PC-3 (cell line): ENCODE results near the gene LMOD3. TPM values are rescaled to one million over a fixed set of nuclear protein-coding genes. Genes with fewer than 3 reads are reported as not detected.

ENCODE experiments used
- ATAC-seq: fragments of 200-7000 bp; cut with Tn5 transposase; 2 replicates; pipeline ENCODE4 v1.9.1; 2020; ENCODE audit warnings: mild to moderate bottlenecking, moderate library complexity
- BruUV-seq: library from RNA; stranded (reverse); fragments of 400-500 nt; replicated peaks from 2 replicates; lab custom pipeline; 2021; lab: Mats Ljungman, UMichigan
- CTCF ChIA-PET: fragments of 300-600 bp; sonication (Branson Sonifier 250); formaldehyde crosslinking; loops from one replicate; lab custom pipeline; 2022; ENCODE audit warnings: antibody characterized with exemption; lab: Charles Lee
- POLR2A ChIA-PET: fragments of 300-600 bp; sonication (Branson Sonifier 250); formaldehyde crosslinking; loops from one replicate; lab custom pipeline; 2022; ENCODE audit warnings: antibody characterized with exemption; ENCODE audit not compliant: unreplicated experiment; lab: Charles Lee
- DNase-seq: peaks from one replicate; pipeline ENCODE4 v3.0.0-alpha.2; 2015
- H2AFZ ChIP-seq: fragments of 300-600 bp; sonication (generic); 2 replicates; pipeline ENCODE4 v1.6.0; 2016; ENCODE audit warnings: antibody characterized with exemption, low read length
- H3F3A ChIP-seq: fragments of 300-600 bp; sonication (generic); one replicate; pipeline ENCODE4 v1.6.0; 2017; ENCODE audit warnings: antibody characterized with exemption, low read length, control low read depth, mild to moderate bottlenecking; ENCODE audit not compliant: unreplicated experiment
- H3K27ac ChIP-seq: fragments of 300-600 bp; sonication (generic); 2 replicates; pipeline ENCODE4 v1.5.1; 2016; ENCODE audit warnings: mild to moderate bottlenecking, low read length
- H3K27me3 ChIP-seq: fragments of 300-600 bp; sonication (generic); 2 replicates; pipeline ENCODE4 v1.6.1; 2016; ENCODE audit warnings: low read length, mixed read lengths
- H3K36me3 ChIP-seq: fragments of 300-600 bp; sonication (generic); 2 replicates; pipeline ENCODE4 v1.6.1; 2016; ENCODE audit warnings: low read depth, mixed run types, low read length, mixed read lengths
- H3K4me1 ChIP-seq: fragments of 300-600 bp; sonication (generic); 2 replicates; pipeline ENCODE4 v1.5.1; 2016; ENCODE audit warnings: low read length; ENCODE audit not compliant: insufficient read depth
- H3K4me2 ChIP-seq: fragments of 300-600 bp; sonication (generic); 2 replicates; pipeline ENCODE4 v1.6.0; 2016; ENCODE audit warnings: low read length
- H3K4me3 ChIP-seq: fragments of 300-600 bp; sonication (generic); 2 replicates; pipeline ENCODE4 v1.5.1; 2016; ENCODE audit warnings: mild to moderate bottlenecking, low read length, mixed read lengths
- H3K79me2 ChIP-seq: fragments of 300-600 bp; sonication (generic); 2 replicates; pipeline ENCODE4 v1.6.1; 2017; ENCODE audit warnings: low read length, mixed read lengths
- H3K9ac ChIP-seq: fragments of 300-600 bp; sonication (generic); 2 replicates; pipeline ENCODE4 v1.6.0; 2016; ENCODE audit warnings: mild to moderate bottlenecking, low read length
- H3K9me2 ChIP-seq: fragments of 300-600 bp; sonication (generic); replicated peaks from 2 replicates; pipeline ENCODE4 v1.6.1; 2016; ENCODE audit warnings: mixed run types, low read length, mixed read lengths
- H3K9me3 ChIP-seq: fragments of 300-600 bp; sonication (generic); 2 replicates; pipeline ENCODE4 v1.6.1; 2016; ENCODE audit warnings: low read length, mixed read lengths
- H4K20me1 ChIP-seq: fragments of 300-600 bp; sonication (generic); 2 replicates; pipeline ENCODE4 v1.6.1; 2016; ENCODE audit warnings: low read length, mixed read lengths
- EZH2 ChIP-seq: fragments of 300-600 bp; sonication (generic); IDR thresholded peaks from one replicate; pipeline ENCODE4 v1.6.1; 2017; ENCODE audit warnings: antibody characterized with exemption, mild to moderate bottlenecking, low read length; ENCODE audit not compliant: unreplicated experiment
- EZH2phosphoT487 ChIP-seq: fragments of 300-600 bp; sonication (generic); IDR thresholded peaks from 2 replicates; pipeline ENCODE4 v1.6.1; 2018; ENCODE audit warnings: mild to moderate bottlenecking, antibody characterized with exemption, low read length, borderline replicate concordance
- intact Hi-C: fragments of 100-400 bp; cut with micrococcal nuclease; formaldehyde crosslinking; loops from 2 replicates; pipeline ENCODE4 v1.9.0; 2023
- total RNA-seq: library from RNA; depleted of rRNA; stranded (reverse); fragments of >200 nt; gene quantifications from 2 replicates; pipeline ENCODE4 v1.2.3, GENCODE V29; 2014
- TF ChIP-seq, protein P1 (sequence below): fragments of 300-600 bp; sonication (generic); conservative IDR thresholded peaks from 2 replicates; pipeline ENCODE4 v1.5.1; 2017; ENCODE audit warnings: antibody characterized with exemption, low read depth, mild to moderate bottlenecking, low read length

The LMOD3 gene
- total RNA-seq, 1 experiment from 2014 or later: not detected

DNA sequence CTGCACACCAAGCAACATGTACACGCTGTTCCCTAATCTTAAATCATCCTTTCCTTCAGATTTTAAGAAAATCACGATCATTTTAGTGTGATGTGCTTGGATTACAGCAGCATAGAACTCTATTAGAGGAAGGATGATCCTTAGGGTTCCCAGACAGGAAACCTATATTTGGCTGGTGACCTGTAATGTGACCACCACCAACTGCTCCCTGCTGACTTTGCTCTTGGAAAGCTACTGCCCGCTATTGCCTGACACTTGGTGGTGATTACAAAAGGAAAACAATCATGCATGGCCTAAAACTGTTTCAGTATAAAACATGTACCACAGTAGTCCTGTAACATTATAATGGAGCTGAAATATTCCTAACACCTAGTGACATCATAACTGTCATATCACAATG lies 27.2 kb upstream of the LMOD3 start:
- H3F3A ChIP-seq: no peaks in the 10 kb centered on the region
- H3K79me2 ChIP-seq: no peaks in the 10 kb centered on the region
- no peak overlapping the region for H3K4me2 ChIP-seq
- H2AFZ ChIP-seq: no peak overlapping the region
- CTCF ChIA-PET: no interaction called here
- ATAC-seq (no peak), DNase-seq (no peak)
- no peaks in the 10 kb centered on the region for H3K9me3 ChIP-seq
- H3K27me3 ChIP-seq: no peaks in the 10 kb centered on the region
- no peak overlapping the region for H3K27ac ChIP-seq
- H3K4me1 ChIP-seq: no peaks in the 10 kb centered on the region
- H3K4me3 ChIP-seq: no peak overlapping the region
- H4K20me1 ChIP-seq: no peaks in the 10 kb centered on the region
- H3K9ac ChIP-seq: no peak overlapping the region
- intact Hi-C loops: no loop called here
- no peaks in the 10 kb centered on the region for H3K9me2 ChIP-seq
- POLR2A ChIA-PET: no interaction called here
- no peaks in the 10 kb centered on the region for H3K36me3 ChIP-seq
- no TSS peak for BruUV-seq
- TF ChIP-seq, protein P1, sequence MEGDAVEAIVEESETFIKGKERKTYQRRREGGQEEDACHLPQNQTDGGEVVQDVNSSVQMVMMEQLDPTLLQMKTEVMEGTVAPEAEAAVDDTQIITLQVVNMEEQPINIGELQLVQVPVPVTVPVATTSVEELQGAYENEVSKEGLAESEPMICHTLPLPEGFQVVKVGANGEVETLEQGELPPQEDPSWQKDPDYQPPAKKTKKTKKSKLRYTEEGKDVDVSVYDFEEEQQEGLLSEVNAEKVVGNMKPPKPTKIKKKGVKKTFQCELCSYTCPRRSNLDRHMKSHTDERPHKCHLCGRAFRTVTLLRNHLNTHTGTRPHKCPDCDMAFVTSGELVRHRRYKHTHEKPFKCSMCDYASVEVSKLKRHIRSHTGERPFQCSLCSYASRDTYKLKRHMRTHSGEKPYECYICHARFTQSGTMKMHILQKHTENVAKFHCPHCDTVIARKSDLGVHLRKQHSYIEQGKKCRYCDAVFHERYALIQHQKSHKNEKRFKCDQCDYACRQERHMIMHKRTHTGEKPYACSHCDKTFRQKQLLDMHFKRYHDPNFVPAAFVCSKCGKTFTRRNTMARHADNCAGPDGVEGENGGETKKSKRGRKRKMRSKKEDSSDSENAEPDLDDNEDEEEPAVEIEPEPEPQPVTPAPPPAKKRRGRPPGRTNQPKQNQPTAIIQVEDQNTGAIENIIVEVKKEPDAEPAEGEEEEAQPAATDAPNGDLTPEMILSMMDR: no peak
- no peak for TF ChIP-seq EZH2
- no peak for TF ChIP-seq EZH2phosphoT487

DNA sequence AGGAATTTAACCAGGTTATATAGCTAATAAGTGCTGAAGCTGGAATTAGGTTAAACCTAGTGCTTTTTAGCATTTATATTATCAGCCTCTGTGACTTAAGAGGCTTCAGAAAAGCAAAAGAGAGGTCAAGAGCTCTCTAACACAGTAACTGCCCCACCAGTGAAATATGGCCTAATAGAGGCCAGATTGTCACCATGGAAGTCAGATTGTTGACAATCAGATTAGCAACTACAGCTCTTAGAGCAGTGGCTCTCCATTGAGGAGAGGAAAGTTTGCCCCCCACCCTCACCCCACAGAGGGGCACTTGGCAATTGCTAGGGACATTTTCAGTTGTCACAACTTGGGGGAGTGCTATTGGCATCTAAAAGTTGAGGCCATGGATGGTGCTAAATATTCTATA lies 23.3 kb upstream of the LMOD3 start:
- Histone ChIP-seq H4K20me1 (no peaks in the 10 kb centered on the region), H2AFZ (no peak overlapping the region), H3K4me3 (no peak overlapping the region), H3K36me3 (no peaks in the 10 kb centered on the region), H3K4me2 (no peak overlapping the region), H3F3A (no peaks in the 10 kb centered on the region), H3K9me3 (no peaks in the 10 kb centered on the region), H3K27ac (no peak overlapping the region), H3K4me1 (no peaks in the 10 kb centered on the region), H3K9me2 (no peaks in the 10 kb centered on the region), H3K79me2 (no peaks in the 10 kb centered on the region), H3K9ac (no peak overlapping the region), H3K27me3 (no peaks in the 10 kb centered on the region)
- POLR2A ChIA-PET: no interaction called here
- DNase-seq (no peak), ATAC-seq (no peak)
- TF ChIP-seq EZH2phosphoT487 (no peak), EZH2 (no peak)
- TF ChIP-seq, protein P1: no peak
- BruUV-seq: no TSS peak
- intact Hi-C loops: no loop called here
- CTCF ChIA-PET: no interaction called here

DNA sequence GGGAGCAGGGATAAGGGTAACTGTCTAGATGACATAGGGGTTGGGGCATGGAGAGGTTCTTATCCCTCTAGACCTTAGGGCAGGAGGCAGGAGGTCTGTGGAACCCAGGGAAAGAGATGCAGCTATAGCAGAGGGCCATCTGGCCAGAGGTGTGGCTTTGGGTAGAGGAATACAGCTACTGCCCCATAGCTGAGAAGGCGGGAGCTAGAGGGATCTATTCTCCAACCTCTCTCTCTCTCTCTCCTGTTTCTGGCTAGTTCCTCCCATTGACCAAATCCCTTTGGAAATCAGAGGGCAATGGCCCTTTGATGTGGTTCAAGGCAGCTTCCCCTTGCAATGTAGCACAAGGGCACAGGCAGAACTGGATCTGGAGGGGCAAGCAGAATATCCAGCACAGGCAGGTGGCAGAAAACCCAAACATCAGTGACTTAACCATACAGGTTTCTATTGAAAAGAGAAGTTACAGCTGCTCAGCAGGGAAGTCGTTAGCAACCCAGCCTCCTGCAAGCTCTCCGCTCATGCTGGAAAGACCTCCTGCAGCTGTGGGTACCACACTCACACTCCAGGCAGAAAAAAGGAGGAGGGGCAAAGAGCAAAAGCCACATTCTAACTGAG lies 22.3 kb upstream of the LMOD3 start:
- Histone ChIP-seq H3K4me2 (no peak overlapping the region), H3K27ac (no peak overlapping the region), H3K4me3 (no peak overlapping the region), H3K4me1 (no peaks in the 10 kb centered on the region), H3K27me3 (no peaks in the 10 kb centered on the region), H3K9ac (no peak overlapping the region), H2AFZ (no peak overlapping the region), H3F3A (no peaks in the 10 kb centered on the region), H3K9me2 (no peaks in the 10 kb centered on the region), H3K36me3 (no peaks in the 10 kb centered on the region), H4K20me1 (no peaks in the 10 kb centered on the region), H3K79me2 (no peaks in the 10 kb centered on the region), H3K9me3 (no peaks in the 10 kb centered on the region)
- intact Hi-C loops: no loop called here
- no peak for DNase-seq
- POLR2A ChIA-PET: no interaction called here
- ATAC-seq: no peak
- CTCF ChIA-PET: no interaction called here
- BruUV-seq: no TSS peak
- no peak for TF ChIP-seq EZH2phosphoT487
